SJCRH30 (cell line): ENCODE data around the gene TAF11L14. TPM values are rescaled to one million over a fixed set of nuclear protein-coding genes. Genes with fewer than 3 reads are reported as not detected.
"Not testable (repeated sequence)": the region's sequence is repeated elsewhere in the genome, so short reads cannot be mapped to it uniquely, and the experiment has no call there.

Source experiments
- DNase-seq, 2 experiments: peaks; one replicate each; pipeline ENCODE4 v3.0.0-alpha.2; 2015 to 2020
- H3K27ac ChIP-seq: fragments of 250-450 bp; sonication (Bioruptor Pico); 2 replicates; pipeline ENCODE4 v1.5.1; 2020; ENCODE audit warnings: mild to moderate bottlenecking, moderate library complexity
- H3K27me3 ChIP-seq: fragments of 250-450 bp; sonication (Bioruptor Pico); 2 replicates; pipeline ENCODE4 v1.5.1; 2020; ENCODE audit warnings: mild to moderate bottlenecking, moderate library complexity
- H3K36me3 ChIP-seq: fragments of 250-450 bp; sonication (Bioruptor Pico); 2 replicates; pipeline ENCODE4 v1.5.1; 2020; ENCODE audit warnings: mild to moderate bottlenecking, moderate library complexity
- H3K4me1 ChIP-seq: fragments of 250-450 bp; sonication (Bioruptor Pico); 2 replicates; pipeline ENCODE4 v1.5.1; 2020; ENCODE audit warnings: mild to moderate bottlenecking, moderate library complexity
- H3K4me3 ChIP-seq: fragments of 250-450 bp; sonication (Bioruptor Pico); 2 replicates; pipeline ENCODE4 v1.5.1; 2020; ENCODE audit warnings: mild to moderate bottlenecking, moderate library complexity
- H3K9me3 ChIP-seq: fragments of 250-450 bp; sonication (Bioruptor Pico); replicated peaks from 2 replicates; pipeline ENCODE4 v1.5.1; 2020; ENCODE audit warnings: mild to moderate bottlenecking, moderate library complexity
- total RNA-seq: library from RNA; depleted of rRNA; stranded (reverse); fragments of >200 nt; shearing (Covaris generic); gene quantifications from 2 replicates; pipeline ENCODE4 v1.2.3, GENCODE V29; 2014; rRNA removed

Gene TAF11L14
- total RNA-seq, 1 experiment from 2014 or later, result not detected

GRCh38 chr5:17655201-17655759, 21.0 kb downstream of the TAF11L14 start:
- not testable (repeated sequence) for H3K27ac ChIP-seq, H3K4me3 ChIP-seq, H3K9me3 ChIP-seq, H3K4me1 ChIP-seq, DNase-seq, H3K27me3 ChIP-seq, H3K36me3 ChIP-seq

DNA sequence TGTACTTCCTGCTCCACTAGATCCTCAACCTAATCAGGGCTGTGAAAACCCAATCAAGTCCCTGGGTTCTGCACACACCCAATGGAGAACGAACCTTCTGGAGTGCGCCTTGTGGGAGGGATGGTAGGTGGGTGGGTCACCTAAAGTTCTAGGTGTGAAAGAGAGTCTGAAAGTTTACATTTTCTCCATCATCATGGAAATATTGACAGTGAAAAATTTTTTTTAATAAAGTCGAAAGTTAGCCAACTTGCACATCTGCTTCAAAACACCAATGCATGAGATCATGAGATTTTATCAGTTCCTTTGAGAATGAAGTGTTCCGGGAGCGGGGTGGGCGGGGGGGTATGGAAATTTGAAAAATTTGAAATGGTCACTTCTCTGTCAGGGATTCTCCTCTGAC, 21.7 kb downstream of the TAF11L14 start:
- H3K9me3 ChIP-seq, result no peaks in the 10 kb centered on the region
- no peak for DNase-seq
- H3K4me3 ChIP-seq, result no peak overlapping the region
- no peaks in the 10 kb centered on the region for H3K27me3 ChIP-seq
- no peak overlapping the region for H3K27ac ChIP-seq
- H3K36me3 ChIP-seq, result no peaks in the 10 kb centered on the region
- no peaks in the 10 kb centered on the region for H3K4me1 ChIP-seq

GRCh38 chr5:17663182-17663581, 28.9 kb downstream of the TAF11L14 start:
- H3K36me3 ChIP-seq, result no peaks in the 10 kb centered on the region

DNA sequence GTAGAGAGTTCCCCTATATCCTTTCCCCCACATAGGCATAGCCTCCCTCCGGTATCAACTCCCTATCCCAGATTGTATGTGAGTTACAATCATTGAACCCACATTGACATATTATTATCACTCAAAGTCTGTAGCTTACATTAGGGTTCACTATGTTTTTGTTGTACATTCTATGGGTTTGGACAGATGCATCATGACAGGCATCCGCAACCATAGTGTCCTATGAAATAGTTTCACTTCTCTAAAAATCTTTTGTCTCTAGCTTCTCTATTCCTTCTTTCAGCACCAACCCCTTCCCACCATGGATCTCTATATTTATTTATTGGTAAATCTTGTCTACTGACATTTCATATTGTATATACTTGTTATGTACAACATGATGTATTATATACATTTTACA, 31.6 kb downstream of the TAF11L14 start:
- Histone ChIP-seq H3K4me3 (no peak overlapping the region), H3K4me1 (no peaks in the 10 kb centered on the region), H3K9me3 (no peaks in the 10 kb centered on the region), H3K36me3 (no peaks in the 10 kb centered on the region), H3K27me3 (no peaks in the 10 kb centered on the region), H3K27ac (no peak overlapping the region)
- no peak for DNase-seq

More at GRCh38 chr5:17663182-17663581, 28.9 kb downstream of the TAF11L14 start:
- peak; percentile 2 to 19 for DNase-seq
- H3K4me3 ChIP-seq, result no peak overlapping the region
- no peaks in the 10 kb centered on the region for H3K27me3 ChIP-seq
- no peaks in the 10 kb centered on the region for H3K4me1 ChIP-seq
- no peak overlapping the region for H3K27ac ChIP-seq
- no peaks in the 10 kb centered on the region for H3K9me3 ChIP-seq

GRCh38 chr5:17666726-17667235, 32.5 kb downstream of the TAF11L14 start:
- H3K27me3 ChIP-seq, result no peaks in the 10 kb centered on the region
- no peak for DNase-seq
- H3K4me1 ChIP-seq, result no peaks in the 10 kb centered on the region
- no peak overlapping the region for H3K27ac ChIP-seq
- no peaks in the 10 kb centered on the region for H3K9me3 ChIP-seq
- no peak overlapping the region for H3K4me3 ChIP-seq
- no peaks in the 10 kb centered on the region for H3K36me3 ChIP-seq

DNA sequence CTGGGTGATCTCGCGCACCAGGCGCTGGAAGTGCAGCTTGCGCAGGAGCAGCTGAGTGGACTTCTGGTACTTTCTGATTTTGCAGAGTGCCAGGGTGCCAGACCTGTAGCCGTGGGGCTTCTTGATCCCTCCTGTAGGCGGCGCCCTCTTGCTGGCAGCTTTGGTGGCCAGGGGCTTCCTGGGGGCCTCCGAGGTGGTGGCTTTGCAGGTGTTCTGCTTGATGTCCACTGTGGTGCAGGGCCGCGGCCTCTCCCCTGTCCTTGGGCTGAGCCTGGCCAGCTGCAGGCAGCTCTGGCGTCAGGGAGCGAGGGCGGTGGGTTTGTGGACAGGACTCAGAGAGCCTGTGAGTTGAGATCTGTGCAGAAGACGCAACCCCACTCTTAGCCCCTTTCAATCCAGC, 36.1 kb downstream of the TAF11L14 start:
- no peaks in the 10 kb centered on the region for H3K4me1 ChIP-seq
- no peak overlapping the region for H3K4me3 ChIP-seq
- H3K27me3 ChIP-seq, result no peaks in the 10 kb centered on the region
- H3K9me3 ChIP-seq, result no peaks in the 10 kb centered on the region
- no peak overlapping the region for H3K27ac ChIP-seq
- H3K36me3 ChIP-seq, result no peaks in the 10 kb centered on the region
- no peak for DNase-seq

DNA sequence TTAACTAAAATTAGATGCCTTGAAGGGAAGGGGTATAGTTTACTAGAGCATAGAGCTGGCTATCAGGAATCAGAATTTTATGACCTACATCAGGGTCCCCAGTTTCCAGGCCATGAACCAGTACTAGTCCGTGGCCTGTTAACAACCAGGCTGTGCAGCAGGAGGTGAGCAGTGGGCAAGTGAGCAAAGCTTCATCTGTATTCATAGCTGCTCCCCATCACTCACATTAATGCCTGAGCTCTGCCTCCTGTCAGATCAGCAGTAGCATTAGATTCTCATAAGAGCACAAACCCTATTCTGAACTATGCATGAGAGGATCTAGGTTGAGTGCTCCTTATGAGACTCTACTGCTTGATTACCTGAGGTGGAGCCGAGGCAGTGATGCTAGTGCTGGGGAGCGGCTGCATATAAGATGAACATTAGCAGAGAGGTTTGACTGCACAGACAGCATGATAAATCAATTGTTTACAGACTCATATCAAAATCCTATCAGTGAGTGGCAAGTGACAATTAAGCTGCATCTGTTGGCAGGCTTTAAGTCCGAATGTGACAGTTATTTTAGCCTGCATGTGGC, 44.6 kb downstream of the TAF11L14 start:
- no peaks in the 10 kb centered on the region for H3K27me3 ChIP-seq
- H3K4me3 ChIP-seq, result no peak overlapping the region
- no peaks in the 10 kb centered on the region for H3K9me3 ChIP-seq
- DNase-seq, result no peak
- H3K36me3 ChIP-seq, result no peaks in the 10 kb centered on the region
- H3K27ac ChIP-seq, result no peak overlapping the region
- H3K4me1 ChIP-seq, result no peaks in the 10 kb centered on the region

- no peak overlapping the region for H3K27ac ChIP-seq
- no peaks in the 10 kb centered on the region for H3K36me3 ChIP-seq
- H3K27me3 ChIP-seq, result no peaks in the 10 kb centered on the region
- H3K4me1 ChIP-seq, result no peaks in the 10 kb centered on the region
- H3K9me3 ChIP-seq, result no peaks in the 10 kb centered on the region
- no peak overlapping the region for H3K4me3 ChIP-seq
- no peak for DNase-seq
These were observed 45.4 kb downstream of the TAF11L14 start for GRCh38 chr5:17679597-17680203.

DNA sequence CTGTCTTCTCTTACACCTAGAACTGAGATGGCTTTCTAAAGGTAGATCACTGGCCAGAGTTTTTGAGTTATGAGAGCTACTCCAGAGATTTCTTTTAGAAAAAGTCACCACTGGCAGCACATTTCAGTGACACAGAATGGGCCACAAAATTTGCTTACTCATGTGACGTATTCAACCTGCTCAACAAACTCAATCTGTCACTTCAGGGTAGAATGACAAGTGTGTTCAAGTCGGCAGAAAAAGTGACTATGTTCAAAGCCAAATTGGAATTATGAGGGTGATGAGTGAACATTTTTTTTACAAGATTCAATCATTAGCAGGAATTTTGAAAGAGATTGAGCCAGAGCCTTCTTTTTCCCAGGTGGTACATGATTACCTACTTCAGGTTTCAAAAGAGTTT, 46.5 kb downstream of the TAF11L14 start:
- no peak for DNase-seq
- no peak overlapping the region for H3K27ac ChIP-seq
- no peaks in the 10 kb centered on the region for H3K36me3 ChIP-seq
- H3K4me3 ChIP-seq, result no peak overlapping the region
- no peaks in the 10 kb centered on the region for H3K4me1 ChIP-seq
- no peaks in the 10 kb centered on the region for H3K27me3 ChIP-seq
- H3K9me3 ChIP-seq, result no peaks in the 10 kb centered on the region

Other genes starting within 250 kb of the TAF11L14 start
- not detected in 2 replicates for gene TAF11L2, start 136.2 kb upstream of the TAF11L14 start, total RNA-seq
- gene TAF11L3, start 116.1 kb upstream of the TAF11L14 start, total RNA-seq, result not detected in 2 replicates
- not detected in 2 replicates for gene TAF11L4, start 112.7 kb upstream of the TAF11L14 start, total RNA-seq
- gene TAF11L5, start 109.2 kb upstream of the TAF11L14 start, total RNA-seq, result not detected in 2 replicates
- not detected in 2 replicates for gene TAF11L6, start 105.8 kb upstream of the TAF11L14 start, total RNA-seq
- not detected in 2 replicates for gene TAF11L7, start 48.7 kb upstream of the TAF11L14 start, total RNA-seq
- not detected in 2 replicates for gene TAF11L8, start 43.5 kb upstream of the TAF11L14 start, total RNA-seq
- not detected in 2 replicates for gene TAF11L9, start 40.1 kb upstream of the TAF11L14 start, total RNA-seq
- not detected in 2 replicates for gene TAF11L10, start 36.6 kb upstream of the TAF11L14 start, total RNA-seq
- not detected in 2 replicates for gene TAF11L11, start 30.3 kb upstream of the TAF11L14 start, total RNA-seq
- 0.15 TPM in 1 of 2 replicates, not detected in the other for gene TAF11L12, start 24.1 kb upstream of the TAF11L14 start, total RNA-seq
- not detected in 2 replicates for gene TAF11L13, start 2.4 kb upstream of the TAF11L14 start, total RNA-seq